GM21390 (cell line): ENCODE measurements around the gene MTMR6.
"Not testable (repeated sequence)": the region's sequence is repeated elsewhere in the genome, so short reads cannot be mapped to it uniquely, and the experiment has no call there.

Source experiments
- ATAC-seq: cut with Tn5 transposase; IDR thresholded peaks from one replicate; pipeline ENCODE4 v1.9.1; 2021; ENCODE audit not compliant: unreplicated experiment

The MTMR6 gene

GRCh38 chr13:25286969-25287961, at the start of gene MTMR6:
TSS of gene MTMR6 (minus strand) at chr13:25287488. CDS start at chr13:25287247, 241 bp downstream.
- peak; percentile 96 for ATAC-seq

GRCh38 chr13:25335856-25336255, 48.6 kb upstream of the MTMR6 start:
- no peak for ATAC-seq

GRCh38 chr13:25330541-25330940, 43.3 kb upstream of the MTMR6 start:
- no peak for ATAC-seq

- no peak for ATAC-seq
These were observed 42.4 kb upstream of the MTMR6 start for GRCh38 chr13:25329706-25330105.

GRCh38 chr13:25324100-25324499, 36.8 kb upstream of the MTMR6 start:
- ATAC-seq: no peak

- no peak for ATAC-seq
These were observed 32.5 kb upstream of the MTMR6 start for GRCh38 chr13:25319771-25320170.

GRCh38 chr13:25318946-25319345, 31.7 kb upstream of the MTMR6 start:
- ATAC-seq: not testable (repeated sequence)

- no peak for ATAC-seq
These were observed 23.6 kb upstream of the MTMR6 start for GRCh38 chr13:25310891-25311290.

GRCh38 chr13:25306671-25307464, 19.6 kb upstream of the MTMR6 start:
- no peak for ATAC-seq

- ATAC-seq: no peak
These were observed 14.8 kb upstream of the MTMR6 start for GRCh38 chr13:25302121-25302520.

GRCh38 chr13:25301347-25302113, 14.2 kb upstream of the MTMR6 start, which contains the start of gene NUP58:
TSS of gene NUP58 (plus strand) at chr13:25301625. CDS start at chr13:25301774, 149 bp downstream.
- peak; percentile 98 for ATAC-seq

- ATAC-seq: peak; percentile 16
These were observed 13.6 kb upstream of the MTMR6 start for GRCh38 chr13:25300861-25301346.

- ATAC-seq: no peak
These were observed 8.4 kb upstream of the MTMR6 start for GRCh38 chr13:25295701-25296100.

GRCh38 chr13:25295228-25295627, 7.9 kb upstream of the MTMR6 start:
- ATAC-seq: no peak

GRCh38 chr13:25292301-25292700, 5.0 kb upstream of the MTMR6 start:
- ATAC-seq: no peak

GRCh38 chr13:25291691-25292090, 4.4 kb upstream of the MTMR6 start:
- ATAC-seq: no peak

GRCh38 chr13:25288966-25289365, 1.7 kb upstream of the MTMR6 start:
- ATAC-seq: no peak

GRCh38 chr13:25286308-25286968, 850 bp downstream of the MTMR6 start:
- ATAC-seq: peak; percentile 25

GRCh38 chr13:25281935-25282332, 5.4 kb downstream of the MTMR6 start:
- ATAC-seq: peak; percentile 27
